Small intestine (tissue), 7 donors: Measurements from ENCODE around the gene B3GNT7. TPM values are rescaled to one million over a fixed set of nuclear protein-coding genes. Genes with fewer than 3 reads are reported as not detected.

Experiments
- DNase-seq, 2 donors: peaks; one replicate each; pipeline versions ENCODE4 v3.0.0 to v3.0.0-alpha.2; 2013
- FAIRE-seq: peaks from 2 replicates; lab custom pipeline; 2012; peaks lifted over from hg19 to GRCh38; lab: Jason Lieb, UNC
- H3K27ac ChIP-seq, 3 donors: one replicate each; pipeline ENCODE4 v1.5.1; 2013; ENCODE audit warnings: low read length in 2 of 3, mild to moderate bottlenecking in 2 of 3, control low read depth in 1 of 3, inconsistent platforms in 1 of 3, low read depth in 1 of 3, moderate library complexity in 1 of 3
- H3K27me3 ChIP-seq, 3 donors: one replicate each; pipeline ENCODE4 v1.6.1; 2013; ENCODE audit warnings: low read length in 3 of 3, inconsistent platforms in 1 of 3; ENCODE audit not compliant: control insufficient read depth in 3 of 3, insufficient read depth in 3 of 3
- H3K36me3 ChIP-seq, 3 donors: one replicate each; pipeline ENCODE4 v1.6.1; 2013; ENCODE audit warnings: low read length in 3 of 3, inconsistent platforms in 1 of 3, low read depth in 1 of 3, mild to moderate bottlenecking in 1 of 3, moderate library complexity in 1 of 3; ENCODE audit not compliant: control insufficient read depth in 3 of 3, insufficient read depth in 2 of 3
- H3K4me1 ChIP-seq, 3 donors: one replicate each; pipeline ENCODE4 v1.6.1; 2013; ENCODE audit warnings: low read length in 2 of 3, inconsistent platforms in 1 of 3, low read depth in 1 of 3, mild to moderate bottlenecking in 1 of 3, moderate library complexity in 1 of 3; ENCODE audit not compliant: control insufficient read depth in 3 of 3, insufficient read depth in 2 of 3
- H3K4me3 ChIP-seq, 3 donors: one replicate each; pipeline ENCODE4 v1.5.1; 2013; ENCODE audit warnings: low read length in 3 of 3, control low read depth in 1 of 3, inconsistent platforms in 1 of 3, low read depth in 1 of 3, mild to moderate bottlenecking in 1 of 3, moderate library complexity in 1 of 3
- H3K9me3 ChIP-seq, 2 donors: one replicate each; pipeline ENCODE4 v1.6.1; 2013; ENCODE audit warnings: low read depth in 1 of 2, low read length in 1 of 2; ENCODE audit not compliant: control insufficient read depth in 2 of 2, insufficient read depth in 1 of 2
- WGBS, 3 donors: extraction: QIAGEN DNeasy Blood & Tissue Kit; methylation state at CpG; one replicate each; pipeline ENCODE4 v1.1.7; 2013; 5-methylcytosine and 5-hydroxymethylcytosine counted together
- polyA plus RNA-seq, 4 donors: library from polyadenylated mRNA; stranded (reverse) in 3 of 4; unstranded in 1 of 4; fragments of 200-250 nt in 3 of 4; fragments of 120-200 nt in 1 of 4; gene quantifications; one replicate each; pipeline versions ENCODE4 v1.2.1 to v1.2.3, GENCODE V29; 2013
- donor health status: healthy with polysubstance abuse.
- donor health status: control.
- donor health status: control.
- donor health status: Bipolar disorder and iron deficiency.
- donor health status: healthy.

B3GNT7 gene
- polyA plus RNA-seq, 4 donors: 13.8 to 44.6 (median 18.3) TPM

- Histone ChIP-seq H3K27ac (peak overlapping the region in 1 of 3 donors; percentile 5), H3K27me3 (no peaks in the 10 kb centered on the region), H3K36me3 (no peaks in the 10 kb centered on the region), H3K9me3 (peaks cover 0 to 8% of the 10 kb centered on the region in 2 donors), H3K4me3 (no peak overlapping the region), H3K4me1 (peaks cover 0 to 7% (median 0%) of the 10 kb centered on the region in 3 donors)
- no peak for DNase-seq
- 83 to 92% (median 88%) methylated on average over 1 to 2 of the region's 2 CpGs for WGBS, 3 donors
- no peak for FAIRE-seq
Observed at GRCh38 chr2:231384109-231384435, 11.4 kb upstream of the B3GNT7 start.

- Histone ChIP-seq H3K4me1 (peaks cover 0 to 7% (median 0%) of the 10 kb centered on the region in 3 donors), H3K27ac (no peak overlapping the region), H3K9me3 (peaks cover 0 to 8% of the 10 kb centered on the region in 2 donors), H3K27me3 (no peaks in the 10 kb centered on the region), H3K4me3 (no peak overlapping the region), H3K36me3 (no peaks in the 10 kb centered on the region)
- WGBS, 3 donors: 93 to 99% (median 94%) methylated on average over 2 of the region's 2 CpGs
- FAIRE-seq: no peak
- DNase-seq: no peak
Observed at GRCh38 chr2:231384970-231385369, 10.5 kb upstream of the B3GNT7 start.

- Histone ChIP-seq H3K36me3 (no peaks in the 10 kb centered on the region), H3K27ac (no peak overlapping the region), H3K4me1 (peaks cover 0 to 7% (median 0%) of the 10 kb centered on the region in 3 donors), H3K27me3 (no peaks in the 10 kb centered on the region), H3K9me3 (peaks cover 0 to 8% of the 10 kb centered on the region in 2 donors), H3K4me3 (no peak overlapping the region)
- FAIRE-seq (no peak), DNase-seq (no peak)
- WGBS, 3 donors: 81 to 89% (median 86%) methylated on average over 5 of the region's 5 CpGs
Observed at GRCh38 chr2:231385429-231385828, 10.1 kb upstream of the B3GNT7 start.

GRCh38 chr2:231386446-231386845 is 9.1 kb upstream of the B3GNT7 start:
- DNase-seq: no peak
- H3K4me1 ChIP-seq: peaks cover 0 to 7% (median 0%) of the 10 kb centered on the region in 3 donors
- H3K4me3 ChIP-seq: no peak overlapping the region
- no peaks in the 10 kb centered on the region for H3K27me3 ChIP-seq
- H3K36me3 ChIP-seq: no peaks in the 10 kb centered on the region
- FAIRE-seq: no peak
- H3K27ac ChIP-seq: no peak overlapping the region
- 72 to 83% (median 76%) methylated on average over 3 of the region's 3 CpGs for WGBS, 3 donors
- H3K9me3 ChIP-seq: peaks cover 0 to 8% of the 10 kb centered on the region in 2 donors

GRCh38 chr2:231387904-231388724 is 7.4 kb upstream of the B3GNT7 start:
- Histone ChIP-seq H3K4me3 (no peak overlapping the region), H3K9me3 (peaks cover 0 to 8% of the 10 kb centered on the region in 2 donors), H3K27me3 (no peaks in the 10 kb centered on the region), H3K4me1 (peaks cover 0 to 7% (median 0%) of the 10 kb centered on the region in 3 donors), H3K36me3 (no peaks in the 10 kb centered on the region), H3K27ac (no peak overlapping the region)
- 73 to 85% (median 82%) methylated on average over 21 to 26 of the region's 26 CpGs for WGBS, 3 donors
- DNase-seq (no peak), FAIRE-seq (no peak)

- Histone ChIP-seq H3K4me3 (no peak overlapping the region), H3K36me3 (no peaks in the 10 kb centered on the region), H3K27me3 (no peaks in the 10 kb centered on the region), H3K27ac (no peak overlapping the region), H3K4me1 (peaks cover 0 to 7% (median 0%) of the 10 kb centered on the region in 3 donors), H3K9me3 (peaks cover 0 to 8% of the 10 kb centered on the region in 2 donors)
- no peak for FAIRE-seq
- no peak for DNase-seq
- 90 to 94% (median 90%) methylated on average over 15 of the region's 15 CpGs for WGBS, 3 donors
Observed at GRCh38 chr2:231388725-231389346, 6.7 kb upstream of the B3GNT7 start.

- 73 to 90% (median 80%) methylated on average over 8 of the region's 8 CpGs for WGBS, 3 donors
- Histone ChIP-seq H3K27ac (no peak overlapping the region), H3K36me3 (no peaks in the 10 kb centered on the region), H3K9me3 (peaks cover 0 to under 1% of the 10 kb centered on the region in 2 donors), H3K27me3 (no peaks in the 10 kb centered on the region), H3K4me3 (no peak overlapping the region), H3K4me1 (peaks cover 0 to 11% (median 0%) of the 10 kb centered on the region in 3 donors)
- FAIRE-seq: no peak
- no peak for DNase-seq
Observed at GRCh38 chr2:231390667-231391066, 4.8 kb upstream of the B3GNT7 start.

GRCh38 chr2:231391981-231392380 is 3.5 kb upstream of the B3GNT7 start:
- WGBS, 3 donors: 75 to 83% (median 79%) methylated on average over 7 of the region's 7 CpGs
- H3K4me1 ChIP-seq: peaks cover 0 to 13% (median 0%) of the 10 kb centered on the region in 3 donors
- no peak overlapping the region for H3K4me3 ChIP-seq
- no peaks in the 10 kb centered on the region for H3K9me3 ChIP-seq
- FAIRE-seq (no peak), DNase-seq (no peak)
- H3K27me3 ChIP-seq: no peaks in the 10 kb centered on the region
- no peak overlapping the region for H3K27ac ChIP-seq
- H3K36me3 ChIP-seq: peaks cover 0 to under 1% (median 0%) of the 10 kb centered on the region in 3 donors
